Endothelial cell of umbilical vein (primary cell): ENCODE data around the gene ENOX2. TPM values are rescaled to one million over a fixed set of nuclear protein-coding genes. Genes with fewer than 3 reads are reported as not detected.

Experiments
- BruUV-seq: library from RNA; stranded (reverse); fragments of 400-500 nt; replicated peaks from 2 replicates; lab custom pipeline; 2021; lab: Mats Ljungman, UMichigan
- CTCF ChIA-PET: fragments of 300-600, 350-600 bp; sonication (Branson Sonifier 250); formaldehyde crosslinking; loops from one replicate; lab custom pipeline; 2021; ENCODE audit warnings: antibody characterized with exemption, inconsistent platforms; lab: Charles Lee
- POLR2A ChIA-PET: fragments of 300-600, 350-600 bp; sonication (Branson Sonifier 250); formaldehyde crosslinking; loops from one replicate; lab custom pipeline; 2021; ENCODE audit warnings: antibody characterized with exemption, inconsistent platforms; lab: Charles Lee
- DNase-seq: peaks from one replicate; pipeline ENCODE4 v3.0.0-alpha.2; 2011; ENCODE audit warnings: low read depth, low spot score
- FAIRE-seq: peaks from 2 replicates; lab custom pipeline; 2011; peaks lifted over from hg19 to GRCh38; lab: Jason Lieb, UNC
- H2AFZ ChIP-seq: 2 replicates; pipeline ENCODE4 v1.6.0; 2012; ENCODE audit warnings: low read depth, low read length, control low read depth, inconsistent platforms
- H3K27ac ChIP-seq: 2 replicates; pipeline ENCODE4 v1.5.1; 2011; ENCODE audit warnings: low read depth, mild to moderate bottlenecking, control low read depth, low read length, moderate library complexity; ENCODE audit not compliant: insufficient read depth
- H3K27me3 ChIP-seq, 2 experiments: 2 replicates each; pipeline versions ENCODE4 v1.6.0 to v1.6.1; 2011; ENCODE audit warnings: low read length in 2 of 2, mixed read lengths in 1 of 2; ENCODE audit not compliant: control insufficient read depth in 2 of 2, insufficient read depth in 2 of 2
- H3K36me3 ChIP-seq, 2 experiments: 2 replicates in 1 of 2; 3 replicates in 1 of 2; pipeline ENCODE4 v1.5.1; 2011; ENCODE audit warnings: low read length in 2 of 2, mild to moderate bottlenecking in 1 of 2, moderate library complexity in 1 of 2; ENCODE audit not compliant: control insufficient read depth in 2 of 2, insufficient read depth in 2 of 2; ENCODE audit errors: extremely low read depth in 1 of 2
- H3K4me1 ChIP-seq: 3 replicates; pipeline ENCODE4 v1.5.1; 2011; ENCODE audit warnings: mild to moderate bottlenecking, low read length; ENCODE audit not compliant: control insufficient read depth, insufficient read depth; ENCODE audit errors: extremely low read depth
- H3K4me2 ChIP-seq: 2 replicates; pipeline ENCODE4 v1.6.1; 2011; ENCODE audit warnings: low read length, control low read depth, mixed read lengths; ENCODE audit not compliant: insufficient read depth
- H3K4me3 ChIP-seq, 3 experiments: fragments of 200-600 bp in 1 of 3; sonication (generic), shearing (Covaris generic) in 1 of 3; replicated peaks in 1 of 3; 2 replicates each; pipeline ENCODE4 v1.5.1; 2011 to 2016; ENCODE audit warnings: control low read depth in 3 of 3, low read length in 3 of 3, mild to moderate bottlenecking in 2 of 3, inconsistent platforms in 1 of 3, low read depth in 1 of 3, moderate library complexity in 1 of 3; ENCODE audit not compliant: insufficient read depth in 1 of 3
- H3K79me2 ChIP-seq: 2 replicates; pipeline ENCODE4 v1.6.0; 2012; ENCODE audit warnings: low read length, inconsistent platforms; ENCODE audit not compliant: control insufficient read depth, insufficient read depth
- H3K9ac ChIP-seq: replicated peaks from 2 replicates; pipeline ENCODE3; 2011; ENCODE audit warnings: low read length, control low read depth; ENCODE audit not compliant: insufficient read depth; ENCODE audit errors: extremely low read depth
- H3K9me1 ChIP-seq: replicated peaks from 3 replicates; pipeline ENCODE4 v1.6.0; 2011; ENCODE audit warnings: mild to moderate bottlenecking, low read length; ENCODE audit not compliant: control insufficient read depth, insufficient read depth; ENCODE audit errors: extremely low read depth
- H3K9me3 ChIP-seq: replicated peaks from 2 replicates; pipeline ENCODE4 v1.5.1; 2012; ENCODE audit warnings: low read length, inconsistent platforms; ENCODE audit not compliant: control insufficient read depth, insufficient read depth
- H4K20me1 ChIP-seq: replicated peaks from 2 replicates; pipeline ENCODE3; 2011; ENCODE audit warnings: mild to moderate bottlenecking, low read length; ENCODE audit not compliant: control insufficient read depth, insufficient read depth; ENCODE audit errors: extremely low read depth
- EZH2 ChIP-seq: IDR thresholded peaks from 2 replicates; pipeline ENCODE4 v1.6.1; 2012; ENCODE audit warnings: borderline replicate concordance, low read depth, mild to moderate bottlenecking, moderate library complexity, low read length, inconsistent platforms; ENCODE audit not compliant: severe bottlenecking
- FOS ChIP-seq: IDR thresholded peaks from 2 replicates; pipeline ENCODE4 v1.6.1; 2011; ENCODE audit warnings: mild to moderate bottlenecking, low read length, moderate library complexity, borderline replicate concordance; ENCODE audit not compliant: insufficient read depth
- GATA2 ChIP-seq: IDR thresholded peaks from 2 replicates; pipeline ENCODE4 v1.7.0; 2011; ENCODE audit warnings: low read depth, mild to moderate bottlenecking, moderate library complexity, mixed read lengths, low read length; ENCODE audit not compliant: insufficient read length, insufficient read depth
- JUN ChIP-seq: IDR thresholded peaks from 2 replicates; pipeline ENCODE4 v1.6.1; 2011; ENCODE audit warnings: borderline replicate concordance, low read depth; ENCODE audit not compliant: insufficient read length, insufficient read depth
- MYC ChIP-seq: IDR thresholded peaks from one replicate; pipeline ENCODE4 v1.6.1; 2011; ENCODE audit warnings: mild to moderate bottlenecking, low read depth, low read length
- POLR2A ChIP-seq: IDR thresholded peaks from 2 replicates; pipeline ENCODE4 v1.6.1; 2012; ENCODE audit warnings: low read depth, mild to moderate bottlenecking, control low read depth, low read length
- POLR2AphosphoS5 ChIP-seq: IDR thresholded peaks from 2 replicates; pipeline ENCODE4 v1.6.1; 2012; ENCODE audit warnings: low read depth, mild to moderate bottlenecking, control low read depth, low read length, moderate library complexity; ENCODE audit not compliant: insufficient read depth
- dilution Hi-C: fragments of 300-500 bp; cut with MboI; formaldehyde crosslinking; loops from one replicate; pipeline ENCODE4 v1.15.0; 2019; ENCODE audit warnings: low sequenced_read_pairs; ENCODE audit not compliant: extremely low pct_ligation_motif_present
- intact Hi-C: fragments of 100-400 bp; cut with micrococcal nuclease; formaldehyde crosslinking; loops from one replicate; pipeline ENCODE4 v1.10.0; 2022
- polyA plus RNA-seq, 4 experiments: library from polyadenylated mRNA; depleted of rRNA in 3 of 4; stranded (reverse) in 3 of 4; unstranded in 1 of 4; fragments of >200 nt; gene quantifications; 2 replicates each; pipeline versions ENCODE4 v1.2.1 to v1.2.3, GENCODE V29; 2011 to 2012; ENCODE audit warnings: missing spikeins in 1 of 4
- total RNA-seq: library from RNA; stranded (reverse); gene quantifications from 2 replicates; pipeline ENCODE4 v1.2.3, GENCODE V29; 2021
- TF ChIP-seq, protein P1 (sequence below), 2 donors: IDR thresholded peaks; 1 replicate in 1 of 2; 2 replicates in 1 of 2; pipeline ENCODE4 v1.5.1; 2011; ENCODE audit warnings: low read length in 2 of 2, mild to moderate bottlenecking in 2 of 2, moderate library complexity in 2 of 2, control low read depth in 1 of 2, inconsistent platforms in 1 of 2, low read depth in 1 of 2; ENCODE audit not compliant: insufficient read depth in 1 of 2; ENCODE audit errors: extremely low read depth in 1 of 2
- TF ChIP-seq, protein P2 (sequence below): IDR thresholded peaks from 2 replicates; pipeline ENCODE4 v1.6.1; 2011; ENCODE audit not compliant: insufficient read depth, insufficient read length

The ENOX2 gene
- total and polyA plus RNA-seq, 2 donors (not counting 3 experiments of a cell fraction or from before 2014, with no cell fraction given): 5.5 to 13.1 TPM

DNA sequence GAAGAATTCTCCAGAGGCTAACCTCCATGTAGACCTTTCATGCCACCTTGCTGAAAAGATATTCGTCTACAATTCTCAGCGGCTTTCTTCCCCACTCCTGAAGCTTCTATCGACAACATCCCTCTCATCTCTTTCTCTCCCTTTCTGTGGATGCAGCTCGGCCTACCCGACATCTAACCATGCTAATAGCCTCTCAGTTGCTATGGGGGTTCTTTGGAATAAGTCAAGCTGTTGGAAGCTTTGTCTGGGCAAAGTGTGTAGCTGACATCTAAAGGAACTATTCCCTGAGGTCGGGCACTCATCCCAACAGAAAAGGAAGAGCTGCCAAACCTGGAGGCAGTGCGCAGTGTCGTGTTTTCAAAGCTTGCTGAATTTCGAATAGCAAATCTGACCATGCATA lies 309.1 kb downstream of the ENOX2 start:
- no peaks in the 10 kb centered on the region for H3K9me3 ChIP-seq
- ChIA-PET CTCF (interaction anchor here (1.2 kb wide), 1 partner anchor 18 kb away, joined by 3 read pairs; no protein-coding TSS in a partner anchor), POLR2A (no interaction called here)
- no TSS peak for BruUV-seq
- no peaks in the 10 kb centered on the region for H3K9me1 ChIP-seq
- H3K4me2 ChIP-seq: no peak overlapping the region
- no peaks in the 10 kb centered on the region for H3K4me1 ChIP-seq
- H3K27ac ChIP-seq: no peak overlapping the region
- H3K27me3 ChIP-seq: no peaks in the 10 kb centered on the region
- H3K9ac ChIP-seq: no peak overlapping the region
- no peaks in the 10 kb centered on the region for H4K20me1 ChIP-seq
- no peak for TF ChIP-seq FOS
- TF ChIP-seq, protein P1, sequence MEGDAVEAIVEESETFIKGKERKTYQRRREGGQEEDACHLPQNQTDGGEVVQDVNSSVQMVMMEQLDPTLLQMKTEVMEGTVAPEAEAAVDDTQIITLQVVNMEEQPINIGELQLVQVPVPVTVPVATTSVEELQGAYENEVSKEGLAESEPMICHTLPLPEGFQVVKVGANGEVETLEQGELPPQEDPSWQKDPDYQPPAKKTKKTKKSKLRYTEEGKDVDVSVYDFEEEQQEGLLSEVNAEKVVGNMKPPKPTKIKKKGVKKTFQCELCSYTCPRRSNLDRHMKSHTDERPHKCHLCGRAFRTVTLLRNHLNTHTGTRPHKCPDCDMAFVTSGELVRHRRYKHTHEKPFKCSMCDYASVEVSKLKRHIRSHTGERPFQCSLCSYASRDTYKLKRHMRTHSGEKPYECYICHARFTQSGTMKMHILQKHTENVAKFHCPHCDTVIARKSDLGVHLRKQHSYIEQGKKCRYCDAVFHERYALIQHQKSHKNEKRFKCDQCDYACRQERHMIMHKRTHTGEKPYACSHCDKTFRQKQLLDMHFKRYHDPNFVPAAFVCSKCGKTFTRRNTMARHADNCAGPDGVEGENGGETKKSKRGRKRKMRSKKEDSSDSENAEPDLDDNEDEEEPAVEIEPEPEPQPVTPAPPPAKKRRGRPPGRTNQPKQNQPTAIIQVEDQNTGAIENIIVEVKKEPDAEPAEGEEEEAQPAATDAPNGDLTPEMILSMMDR (IDR thresholded peaks at IDR 0.05; ENCODE audit: extremely low read depth in 1 of 2, insufficient read depth in 1 of 2, low read depth in 1 of 2, low read length in 2 of 2): no peak
- TF ChIP-seq POLR2A: no peak
- no peak for TF ChIP-seq EZH2
- no peak for TF ChIP-seq MYC
- TF ChIP-seq, protein P2, sequence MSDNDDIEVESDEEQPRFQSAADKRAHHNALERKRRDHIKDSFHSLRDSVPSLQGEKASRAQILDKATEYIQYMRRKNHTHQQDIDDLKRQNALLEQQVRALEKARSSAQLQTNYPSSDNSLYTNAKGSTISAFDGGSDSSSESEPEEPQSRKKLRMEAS: no peak
- no peak for TF ChIP-seq GATA2
- no peak for TF ChIP-seq POLR2AphosphoS5
- no peak for TF ChIP-seq JUN
- intact Hi-C loops: no loop called here
- dilution Hi-C loops: no loop called here
- FAIRE-seq (no peak), DNase-seq (no peak)
- H3K79me2 ChIP-seq: no peaks in the 10 kb centered on the region
- H3K4me3 ChIP-seq: no peak overlapping the region
- H2AFZ ChIP-seq: no peak overlapping the region
- H3K36me3 ChIP-seq: no peaks in the 10 kb centered on the region
